ENCODE results near the gene SIRT6. TPM values are rescaled to one million over a fixed set of nuclear protein-coding genes. Genes with fewer than 3 reads are reported as not detected.
A peak's percentile ranks its signal among the peaks of the same experiment; 100 is the strongest.

Gene SIRT6
- total and polyA plus RNA-seq, 9 of the 15 experiments (the other 6 are each of a cell fraction or from before 2014, with no cell fraction given): 1.4 to 41.1 (median 10.2) TPM

DNA sequence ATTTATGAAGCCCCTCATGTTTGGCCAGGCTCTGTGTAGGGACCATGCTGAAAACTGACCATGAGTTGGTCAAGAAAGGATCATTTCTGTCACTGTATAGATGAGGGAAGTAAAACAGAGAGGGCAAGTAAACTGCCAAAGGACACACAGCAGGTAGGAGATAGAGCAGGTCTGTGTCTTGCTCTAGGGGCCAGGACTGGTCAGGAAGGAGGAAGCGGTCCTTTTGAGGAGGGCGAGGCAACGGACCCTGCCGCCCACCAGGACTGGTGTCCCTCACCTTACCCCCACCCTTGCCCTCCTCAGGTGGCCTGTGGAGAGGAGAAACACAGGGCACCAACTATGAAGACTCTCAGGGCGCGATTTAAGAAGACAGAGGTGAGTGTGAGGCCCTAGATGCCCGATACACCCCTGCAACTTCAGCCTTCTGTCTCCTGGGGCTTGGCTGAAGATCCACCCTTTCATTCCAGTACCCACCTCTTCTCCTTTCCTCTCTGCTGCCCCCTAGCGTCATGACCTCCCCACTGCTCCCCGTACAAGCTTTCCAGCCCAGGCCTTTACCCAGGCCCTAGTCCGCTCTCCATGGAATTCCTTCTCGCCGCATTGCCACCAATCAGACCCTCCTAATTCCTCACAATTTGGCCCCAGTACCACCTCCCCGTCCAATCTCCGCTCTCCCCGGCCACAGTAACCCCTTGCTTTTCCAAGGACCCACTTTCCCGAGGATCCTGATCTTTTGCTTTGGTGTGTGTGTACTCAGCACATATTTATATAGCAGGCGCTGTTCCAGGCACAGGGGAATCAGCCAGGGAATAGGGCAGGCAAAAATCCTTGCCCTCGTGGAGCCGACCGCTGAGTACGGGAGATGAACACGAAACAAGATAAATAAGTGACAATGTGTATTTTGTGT is 4.0 kb upstream of the SIRT6 start (continued):
- TF ChIP-seq PRMT5 (CRISPR knock-in tag; IDR thresholded peaks at IDR 0.05): no peak
- TF ChIP-seq, protein P1, sequence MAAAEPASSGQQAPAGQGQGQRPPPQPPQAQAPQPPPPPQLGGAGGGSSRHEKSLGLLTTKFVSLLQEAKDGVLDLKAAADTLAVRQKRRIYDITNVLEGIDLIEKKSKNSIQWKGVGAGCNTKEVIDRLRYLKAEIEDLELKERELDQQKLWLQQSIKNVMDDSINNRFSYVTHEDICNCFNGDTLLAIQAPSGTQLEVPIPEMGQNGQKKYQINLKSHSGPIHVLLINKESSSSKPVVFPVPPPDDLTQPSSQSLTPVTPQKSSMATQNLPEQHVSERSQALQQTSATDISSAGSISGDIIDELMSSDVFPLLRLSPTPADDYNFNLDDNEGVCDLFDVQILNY (CRISPR knock-in tag; IDR thresholded peaks at IDR 0.05): no peak
- TF ChIP-seq CBX5 (IDR thresholded peaks at IDR 0.05; ENCODE audit: borderline replicate concordance, low read depth): no peak
- TF ChIP-seq SMC3 (conservative IDR thresholded peaks at IDR 0.05; ENCODE audit: insufficient read depth, low read depth, low read length): 0 out of 2 replicates have a peak, but pooled peaks have one; percentile 26
- TF ChIP-seq ZNF764 (CRISPR knock-in tag; IDR thresholded peaks at IDR 0.05; ENCODE audit: low read depth): no peak
- TF ChIP-seq CBX8 (IDR thresholded peaks at IDR 0.05; ENCODE audit: borderline replicate concordance, extremely low read depth, low read depth, low read length, poor library complexity, severe bottlenecking): no peak
- TF ChIP-seq MYBL2 (IDR thresholded peaks at IDR 0.05; ENCODE audit: low read depth): no peak
- no peak for TF ChIP-seq MYBL2 (CRISPR knock-in tag; IDR thresholded peaks at IDR 0.05; ENCODE audit: borderline replicate concordance)
- TF ChIP-seq SREBF2 (CRISPR knock-in tag; IDR thresholded peaks at IDR 0.05): no peak
- no peak for TF ChIP-seq MCM7 (IDR thresholded peaks at IDR 0.05)
- TF ChIP-seq, protein P2, sequence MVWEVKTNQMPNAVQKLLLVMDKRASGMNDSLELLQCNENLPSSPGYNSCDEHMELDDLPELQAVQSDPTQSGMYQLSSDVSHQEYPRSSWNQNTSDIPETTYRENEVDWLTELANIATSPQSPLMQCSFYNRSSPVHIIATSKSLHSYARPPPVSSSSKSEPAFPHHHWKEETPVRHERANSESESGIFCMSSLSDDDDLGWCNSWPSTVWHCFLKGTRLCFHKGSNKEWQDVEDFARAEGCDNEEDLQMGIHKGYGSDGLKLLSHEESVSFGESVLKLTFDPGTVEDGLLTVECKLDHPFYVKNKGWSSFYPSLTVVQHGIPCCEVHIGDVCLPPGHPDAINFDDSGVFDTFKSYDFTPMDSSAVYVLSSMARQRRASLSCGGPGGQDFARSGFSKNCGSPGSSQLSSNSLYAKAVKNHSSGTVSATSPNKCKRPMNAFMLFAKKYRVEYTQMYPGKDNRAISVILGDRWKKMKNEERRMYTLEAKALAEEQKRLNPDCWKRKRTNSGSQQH (CRISPR knock-in tag; IDR thresholded peaks at IDR 0.05): no peak
- TF ChIP-seq, protein P3, sequence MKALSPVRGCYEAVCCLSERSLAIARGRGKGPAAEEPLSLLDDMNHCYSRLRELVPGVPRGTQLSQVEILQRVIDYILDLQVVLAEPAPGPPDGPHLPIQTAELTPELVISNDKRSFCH (CRISPR knock-in tag; IDR thresholded peaks at IDR 0.05): no peak
- TF ChIP-seq, protein P3 (tag; IDR thresholded peaks at IDR 0.05): no peak
- TF ChIP-seq ZNF311 (CRISPR knock-in tag; IDR thresholded peaks at IDR 0.05): no peak
- no peak for TF ChIP-seq WHSC1 (IDR thresholded peaks at IDR 0.05; ENCODE audit: low read length)
- TF ChIP-seq, protein P4, sequence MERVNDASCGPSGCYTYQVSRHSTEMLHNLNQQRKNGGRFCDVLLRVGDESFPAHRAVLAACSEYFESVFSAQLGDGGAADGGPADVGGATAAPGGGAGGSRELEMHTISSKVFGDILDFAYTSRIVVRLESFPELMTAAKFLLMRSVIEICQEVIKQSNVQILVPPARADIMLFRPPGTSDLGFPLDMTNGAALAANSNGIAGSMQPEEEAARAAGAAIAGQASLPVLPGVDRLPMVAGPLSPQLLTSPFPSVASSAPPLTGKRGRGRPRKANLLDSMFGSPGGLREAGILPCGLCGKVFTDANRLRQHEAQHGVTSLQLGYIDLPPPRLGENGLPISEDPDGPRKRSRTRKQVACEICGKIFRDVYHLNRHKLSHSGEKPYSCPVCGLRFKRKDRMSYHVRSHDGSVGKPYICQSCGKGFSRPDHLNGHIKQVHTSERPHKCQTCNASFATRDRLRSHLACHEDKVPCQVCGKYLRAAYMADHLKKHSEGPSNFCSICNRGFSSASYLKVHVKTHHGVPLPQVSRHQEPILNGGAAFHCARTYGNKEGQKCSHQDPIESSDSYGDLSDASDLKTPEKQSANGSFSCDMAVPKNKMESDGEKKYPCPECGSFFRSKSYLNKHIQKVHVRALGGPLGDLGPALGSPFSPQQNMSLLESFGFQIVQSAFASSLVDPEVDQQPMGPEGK (CRISPR knock-in tag; IDR thresholded peaks at IDR 0.05; ENCODE audit: borderline replicate concordance): no peak
- TF ChIP-seq NFRKB (IDR thresholded peaks at IDR 0.05; ENCODE audit: low read depth): no peak
- no peak for TF ChIP-seq ZSCAN29 (IDR thresholded peaks at IDR 0.05)
- TF ChIP-seq, protein P5, sequence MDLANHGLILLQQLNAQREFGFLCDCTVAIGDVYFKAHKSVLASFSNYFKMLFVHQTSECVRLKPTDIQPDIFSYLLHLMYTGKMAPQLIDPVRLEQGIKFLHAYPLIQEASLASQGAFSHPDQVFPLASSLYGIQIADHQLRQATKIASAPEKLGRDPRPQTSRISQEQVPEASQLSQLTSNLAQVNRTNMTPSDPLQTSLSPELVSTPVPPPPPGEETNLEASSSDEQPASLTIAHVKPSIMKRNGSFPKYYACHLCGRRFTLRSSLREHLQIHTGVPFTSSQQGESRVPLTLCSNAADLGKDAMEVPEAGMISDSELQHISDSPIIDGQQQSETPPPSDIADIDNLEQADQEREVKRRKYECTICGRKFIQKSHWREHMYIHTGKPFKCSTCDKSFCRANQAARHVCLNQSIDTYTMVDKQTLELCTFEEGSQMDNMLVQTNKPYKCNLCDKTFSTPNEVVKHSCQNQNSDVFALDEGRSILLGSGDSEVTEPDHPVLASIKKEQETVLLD (IDR thresholded peaks at IDR 0.05): no peak
- TF ChIP-seq ZNF699 (CRISPR knock-in tag; IDR thresholded peaks at IDR 0.05; ENCODE audit: insufficient replicate concordance): no peak
- TF ChIP-seq ETV5 (CRISPR knock-in tag; IDR thresholded peaks at IDR 0.05; ENCODE audit: low read depth): no peak
- TF ChIP-seq TAF1 (IDR thresholded peaks at IDR 0.05; ENCODE audit: control insufficient read depth, extremely low read depth, insufficient read depth, low read length, severe bottlenecking): no peak

All from K562 (cell line).